ENCODE measurements around the gene ACTR6.
"Not testable (repeated sequence)": the region's sequence is repeated elsewhere in the genome, so short reads cannot be mapped to it uniquely, and the experiment has no call there.

Gene ACTR6

DNA sequence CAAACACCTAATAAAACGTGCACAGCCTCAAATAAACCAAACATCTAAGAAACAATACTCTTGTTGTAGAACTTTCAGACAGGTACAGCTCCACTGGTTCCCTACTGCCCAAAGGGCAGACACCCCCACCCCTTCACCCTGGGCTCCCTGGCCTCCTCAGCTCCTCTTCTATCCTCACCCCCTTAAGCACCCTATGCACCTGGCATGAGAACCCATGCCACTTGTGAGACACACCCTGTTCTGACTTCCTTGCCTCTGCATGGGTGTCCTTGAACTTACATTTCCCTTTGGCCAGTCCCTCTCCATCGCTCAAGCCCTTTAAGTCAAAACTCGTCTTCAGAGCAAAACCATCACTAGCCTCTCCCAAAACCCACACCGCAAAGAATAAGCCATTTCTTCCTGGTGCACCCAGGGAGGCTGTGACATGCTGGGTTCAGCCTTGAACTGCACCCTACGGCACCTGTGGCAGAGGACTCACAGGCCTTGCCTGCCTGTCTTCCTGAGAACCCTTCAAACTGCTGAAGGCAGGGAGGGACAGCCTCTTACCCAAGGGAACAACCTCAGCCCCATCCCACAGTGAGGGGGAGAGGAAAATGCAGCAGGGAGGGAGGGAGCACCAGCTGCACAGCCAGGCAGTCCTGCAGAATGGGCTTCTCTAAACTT lies 12.6 kb upstream of the ACTR6 start:
- TF ChIP-seq POLR2A (IDR thresholded peaks at IDR 0.05; ENCODE audit: extremely low read depth, insufficient read length) (no peak), MYC (IDR thresholded peaks at IDR 0.05; ENCODE audit: low read depth, low read length) (no peak), MAX (IDR thresholded peaks at IDR 0.05; ENCODE audit: low read depth, low read length) (no peak)
- no peak for DNase-seq (ENCODE audit: low read depth)
- H3K4me3 ChIP-seq (ENCODE audit: low read depth, low read length) = no peak overlapping the region

DNA sequence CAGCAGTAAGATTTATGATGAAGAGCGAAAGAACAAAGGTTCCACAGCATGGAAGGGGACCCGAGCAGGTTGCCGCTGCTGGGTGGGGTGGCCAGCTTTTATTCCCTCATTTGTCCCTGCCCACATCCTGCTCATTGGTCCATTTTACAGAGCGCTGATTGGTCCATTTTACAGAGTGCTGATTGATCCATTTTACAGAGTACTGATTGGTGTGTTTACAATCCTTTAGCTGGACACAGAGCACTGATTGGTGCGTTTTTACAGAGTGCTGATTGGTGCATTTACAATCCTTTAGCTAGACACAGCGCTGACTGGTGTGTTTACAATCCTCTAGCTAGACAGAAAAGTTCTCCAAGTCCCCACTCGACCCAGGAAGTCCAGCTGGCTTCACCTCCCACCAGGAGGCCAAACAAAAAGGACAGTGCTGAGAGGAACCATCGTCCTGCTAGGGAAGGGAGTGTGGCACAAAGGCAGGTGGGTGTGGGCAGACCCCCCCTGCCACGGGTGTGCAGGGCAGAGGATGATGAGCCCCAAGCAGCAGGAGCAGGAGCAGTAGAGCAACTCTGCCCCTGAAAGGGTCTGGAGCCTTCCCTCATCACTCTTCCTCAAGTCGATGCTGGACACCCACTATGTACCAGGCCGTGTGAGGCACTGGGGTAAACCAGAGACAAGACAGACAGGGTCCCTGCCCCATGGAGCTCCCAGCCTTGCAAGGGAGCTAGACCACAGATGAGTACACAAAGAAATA lies 11.6 kb upstream of the ACTR6 start:
- DNase-seq (ENCODE audit: low read depth); H3K4me3 ChIP-seq (ENCODE audit: low read depth, low read length): not testable (repeated sequence)

DNA sequence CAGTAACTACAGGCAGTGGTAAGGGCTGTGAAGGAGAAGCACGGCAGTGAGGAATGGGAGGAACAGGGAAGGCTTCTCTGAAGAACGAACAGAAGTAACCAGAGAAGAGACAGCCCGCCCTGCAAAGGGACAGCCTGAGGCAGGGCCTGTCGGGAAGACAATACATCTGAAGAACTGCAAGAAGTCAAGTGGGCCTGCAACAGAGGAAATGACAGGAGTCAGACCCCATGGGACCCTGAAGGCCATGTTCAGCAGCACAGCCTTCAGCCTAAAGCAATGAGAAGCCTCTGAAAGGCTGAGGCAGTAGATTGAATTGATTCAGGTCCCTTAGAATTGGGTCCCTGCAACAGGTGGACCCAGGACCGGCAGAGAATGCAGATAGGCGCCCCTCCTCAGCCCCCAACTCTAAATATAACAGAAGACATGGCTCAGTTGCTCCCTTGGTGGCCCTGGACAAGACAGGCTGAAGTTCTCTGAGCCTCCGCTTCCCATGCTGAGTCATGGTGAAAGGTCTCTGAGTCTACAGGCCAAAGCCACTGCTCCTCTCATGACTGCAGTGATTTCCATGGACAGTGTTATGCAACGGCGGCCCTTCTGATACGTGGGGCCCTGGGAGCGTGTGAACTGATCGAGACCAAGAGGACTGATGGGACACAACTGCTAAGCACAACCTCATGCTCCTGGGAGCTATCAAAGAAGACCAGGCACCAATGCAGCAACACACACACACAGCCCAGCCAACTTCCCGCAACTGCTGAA lies 10.8 kb upstream of the ACTR6 start:
- peak; percentile 45 for DNase-seq (ENCODE audit: low read depth)
- no peak for TF ChIP-seq POLR2A (IDR thresholded peaks at IDR 0.05; ENCODE audit: extremely low read depth, insufficient read length)
- TF ChIP-seq, protein P1, sequence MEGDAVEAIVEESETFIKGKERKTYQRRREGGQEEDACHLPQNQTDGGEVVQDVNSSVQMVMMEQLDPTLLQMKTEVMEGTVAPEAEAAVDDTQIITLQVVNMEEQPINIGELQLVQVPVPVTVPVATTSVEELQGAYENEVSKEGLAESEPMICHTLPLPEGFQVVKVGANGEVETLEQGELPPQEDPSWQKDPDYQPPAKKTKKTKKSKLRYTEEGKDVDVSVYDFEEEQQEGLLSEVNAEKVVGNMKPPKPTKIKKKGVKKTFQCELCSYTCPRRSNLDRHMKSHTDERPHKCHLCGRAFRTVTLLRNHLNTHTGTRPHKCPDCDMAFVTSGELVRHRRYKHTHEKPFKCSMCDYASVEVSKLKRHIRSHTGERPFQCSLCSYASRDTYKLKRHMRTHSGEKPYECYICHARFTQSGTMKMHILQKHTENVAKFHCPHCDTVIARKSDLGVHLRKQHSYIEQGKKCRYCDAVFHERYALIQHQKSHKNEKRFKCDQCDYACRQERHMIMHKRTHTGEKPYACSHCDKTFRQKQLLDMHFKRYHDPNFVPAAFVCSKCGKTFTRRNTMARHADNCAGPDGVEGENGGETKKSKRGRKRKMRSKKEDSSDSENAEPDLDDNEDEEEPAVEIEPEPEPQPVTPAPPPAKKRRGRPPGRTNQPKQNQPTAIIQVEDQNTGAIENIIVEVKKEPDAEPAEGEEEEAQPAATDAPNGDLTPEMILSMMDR (IDR thresholded peaks at IDR 0.05; ENCODE audit: low read depth, low read length) = no peak
- no peak for TF ChIP-seq MYC (IDR thresholded peaks at IDR 0.05; ENCODE audit: low read depth, low read length)
- no peak for TF ChIP-seq MAX (IDR thresholded peaks at IDR 0.05; ENCODE audit: low read depth, low read length)
- H3K4me3 ChIP-seq (ENCODE audit: low read depth, low read length) = no peak overlapping the region

DNA sequence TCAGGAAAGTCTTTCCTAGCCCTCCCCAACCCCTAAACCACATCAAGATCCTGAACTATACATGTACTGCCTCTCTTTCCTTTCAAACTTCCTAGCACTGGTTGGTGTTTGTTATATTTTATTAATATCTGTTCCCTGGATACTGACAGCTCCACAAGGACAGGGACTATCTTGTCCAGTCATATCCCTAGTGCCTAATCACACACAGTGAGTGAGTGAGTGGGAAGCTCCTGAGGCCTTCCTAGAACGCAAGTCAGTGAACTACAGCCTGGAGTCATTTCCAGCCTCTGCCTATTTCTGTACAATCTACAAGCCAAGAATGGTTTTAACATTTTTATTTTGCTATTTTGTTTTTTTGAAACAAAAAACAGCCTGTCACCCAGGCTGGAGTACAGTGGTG lies 7.5 kb upstream of the ACTR6 start:
- no peak for TF ChIP-seq MYC (IDR thresholded peaks at IDR 0.05; ENCODE audit: low read depth, low read length)
- no peak overlapping the region for H3K4me3 ChIP-seq (ENCODE audit: low read depth, low read length)
- DNase-seq (ENCODE audit: low read depth) = no peak

GRCh38 chr12:100197486-100197885 lies 3.1 kb upstream of the ACTR6 start:
- TF ChIP-seq MAX (IDR thresholded peaks at IDR 0.05; ENCODE audit: low read depth, low read length) = no peak
- TF ChIP-seq, protein P1 (IDR thresholded peaks at IDR 0.05; ENCODE audit: low read depth, low read length) = no peak
- TF ChIP-seq MYC (IDR thresholded peaks at IDR 0.05; ENCODE audit: low read depth, low read length) = no peak
- no peak for TF ChIP-seq POLR2A (IDR thresholded peaks at IDR 0.05; ENCODE audit: extremely low read depth, insufficient read length)
- DNase-seq (ENCODE audit: low read depth) = no peak
- H3K4me3 ChIP-seq (ENCODE audit: low read depth, low read length) = no peak overlapping the region

GRCh38 chr12:100199023-100199346 lies 1.6 kb upstream of the ACTR6 start:
- no peak for TF ChIP-seq MAX (IDR thresholded peaks at IDR 0.05; ENCODE audit: low read depth, low read length)
- no peak for TF ChIP-seq POLR2A (IDR thresholded peaks at IDR 0.05; ENCODE audit: extremely low read depth, insufficient read length)
- TF ChIP-seq, protein P1 (IDR thresholded peaks at IDR 0.05; ENCODE audit: low read depth, low read length) = no peak
- TF ChIP-seq MYC (IDR thresholded peaks at IDR 0.05; ENCODE audit: low read depth, low read length) = no peak
- no peak for DNase-seq (ENCODE audit: low read depth)
- H3K4me3 ChIP-seq (ENCODE audit: low read depth, low read length) = peak overlapping the region; percentile 100

GRCh38 chr12:100199347-100200149 lies 1.1 kb upstream of the ACTR6 start:
- peak overlapping the region; percentile 100 for H3K4me3 ChIP-seq (ENCODE audit: low read depth, low read length)
- no peak for TF ChIP-seq MAX (IDR thresholded peaks at IDR 0.05; ENCODE audit: low read depth, low read length)
- no peak for TF ChIP-seq MYC (IDR thresholded peaks at IDR 0.05; ENCODE audit: low read depth, low read length)
- peak; percentile 19 for TF ChIP-seq POLR2A (IDR thresholded peaks at IDR 0.05; ENCODE audit: extremely low read depth, insufficient read length)
- TF ChIP-seq, protein P1 (IDR thresholded peaks at IDR 0.05; ENCODE audit: low read depth, low read length) = no peak
- DNase-seq (ENCODE audit: low read depth) = peak; percentile 85
